ENCODE results near the gene ATAD1. TPM values are rescaled to one million over a fixed set of nuclear protein-coding genes. Genes with fewer than 3 reads are reported as not detected.
A peak's percentile ranks its signal among the peaks of the same experiment; 100 is the strongest.

ATAD1 gene
- total RNA-seq, 1 experiment from 2014 or later, result 62.0 TPM

DNA sequence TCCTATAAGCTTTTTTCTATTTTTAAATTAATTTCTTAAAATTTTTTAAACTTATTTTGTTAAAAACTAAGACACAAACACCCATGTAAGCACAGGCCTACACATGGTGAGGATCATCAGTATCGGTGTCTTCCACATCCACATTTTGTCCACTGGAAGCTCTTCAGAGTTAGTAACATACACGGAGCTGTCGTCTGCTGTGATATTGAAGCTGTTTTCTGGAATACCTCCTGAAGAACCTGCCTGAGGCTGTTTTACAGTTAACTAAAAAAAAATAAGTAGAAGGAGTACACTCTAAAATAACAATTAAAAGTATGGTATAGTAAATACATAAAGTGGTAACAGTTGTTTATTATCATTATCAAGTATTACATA lies 27.6 kb upstream of the ATAD1 start:
- ChIA-PET POLR2A (interaction anchor here (0.5 to 0.6 kb wide), 4 partner anchors 184 to 1142 kb away, joined by 3 to 9 read pairs (median 4); no protein-coding TSS in a partner anchor), CTCF (no interaction called here)
- peak; percentile 57 for ATAC-seq
- Histone ChIP-seq H3K4me1 (ENCODE audit: control insufficient read depth, insufficient read depth, low read length) (peaks cover 28% of the 10 kb centered on the region), H3K36me3 (ENCODE audit: control insufficient read depth, insufficient read depth, low read length) (no peaks in the 10 kb centered on the region), H3K27ac (ENCODE audit: low read length) (peak overlapping the region; percentile 72), H3K9me3 (ENCODE audit: control insufficient read depth, insufficient read depth, low read depth, low read length) (no peaks in the 10 kb centered on the region), H3K4me3 (ENCODE audit: low read depth in 2 of 2, low read length in 2 of 2) (0 out of 4 replicates have a peak overlapping the region, but pooled peaks of 1 of the 2 experiments have one; percentile 1), H3K27me3 (ENCODE audit: control insufficient read depth, insufficient read depth, low read length) (no peaks in the 10 kb centered on the region)
- in situ Hi-C loops (cut with HindIII; ENCODE audit: low pct_unique_long_range_greater_than_20kb, low sequenced_read_pairs) (no loop called here), intact Hi-C loops (cut with micrococcal nuclease; ENCODE audit: unreplicated experiment) (no loop called here)
- TF ChIP-seq, protein P1, sequence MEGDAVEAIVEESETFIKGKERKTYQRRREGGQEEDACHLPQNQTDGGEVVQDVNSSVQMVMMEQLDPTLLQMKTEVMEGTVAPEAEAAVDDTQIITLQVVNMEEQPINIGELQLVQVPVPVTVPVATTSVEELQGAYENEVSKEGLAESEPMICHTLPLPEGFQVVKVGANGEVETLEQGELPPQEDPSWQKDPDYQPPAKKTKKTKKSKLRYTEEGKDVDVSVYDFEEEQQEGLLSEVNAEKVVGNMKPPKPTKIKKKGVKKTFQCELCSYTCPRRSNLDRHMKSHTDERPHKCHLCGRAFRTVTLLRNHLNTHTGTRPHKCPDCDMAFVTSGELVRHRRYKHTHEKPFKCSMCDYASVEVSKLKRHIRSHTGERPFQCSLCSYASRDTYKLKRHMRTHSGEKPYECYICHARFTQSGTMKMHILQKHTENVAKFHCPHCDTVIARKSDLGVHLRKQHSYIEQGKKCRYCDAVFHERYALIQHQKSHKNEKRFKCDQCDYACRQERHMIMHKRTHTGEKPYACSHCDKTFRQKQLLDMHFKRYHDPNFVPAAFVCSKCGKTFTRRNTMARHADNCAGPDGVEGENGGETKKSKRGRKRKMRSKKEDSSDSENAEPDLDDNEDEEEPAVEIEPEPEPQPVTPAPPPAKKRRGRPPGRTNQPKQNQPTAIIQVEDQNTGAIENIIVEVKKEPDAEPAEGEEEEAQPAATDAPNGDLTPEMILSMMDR (IDR thresholded peaks at IDR 0.05), result no peak
- no peak for TF ChIP-seq TCF7L2 (IDR thresholded peaks at IDR 0.05; ENCODE audit: low read depth, low read length)
- TF ChIP-seq POLR2AphosphoS5 (IDR thresholded peaks at IDR 0.05; ENCODE audit: low read depth, low read length), result no peak
- TF ChIP-seq, protein P2, sequence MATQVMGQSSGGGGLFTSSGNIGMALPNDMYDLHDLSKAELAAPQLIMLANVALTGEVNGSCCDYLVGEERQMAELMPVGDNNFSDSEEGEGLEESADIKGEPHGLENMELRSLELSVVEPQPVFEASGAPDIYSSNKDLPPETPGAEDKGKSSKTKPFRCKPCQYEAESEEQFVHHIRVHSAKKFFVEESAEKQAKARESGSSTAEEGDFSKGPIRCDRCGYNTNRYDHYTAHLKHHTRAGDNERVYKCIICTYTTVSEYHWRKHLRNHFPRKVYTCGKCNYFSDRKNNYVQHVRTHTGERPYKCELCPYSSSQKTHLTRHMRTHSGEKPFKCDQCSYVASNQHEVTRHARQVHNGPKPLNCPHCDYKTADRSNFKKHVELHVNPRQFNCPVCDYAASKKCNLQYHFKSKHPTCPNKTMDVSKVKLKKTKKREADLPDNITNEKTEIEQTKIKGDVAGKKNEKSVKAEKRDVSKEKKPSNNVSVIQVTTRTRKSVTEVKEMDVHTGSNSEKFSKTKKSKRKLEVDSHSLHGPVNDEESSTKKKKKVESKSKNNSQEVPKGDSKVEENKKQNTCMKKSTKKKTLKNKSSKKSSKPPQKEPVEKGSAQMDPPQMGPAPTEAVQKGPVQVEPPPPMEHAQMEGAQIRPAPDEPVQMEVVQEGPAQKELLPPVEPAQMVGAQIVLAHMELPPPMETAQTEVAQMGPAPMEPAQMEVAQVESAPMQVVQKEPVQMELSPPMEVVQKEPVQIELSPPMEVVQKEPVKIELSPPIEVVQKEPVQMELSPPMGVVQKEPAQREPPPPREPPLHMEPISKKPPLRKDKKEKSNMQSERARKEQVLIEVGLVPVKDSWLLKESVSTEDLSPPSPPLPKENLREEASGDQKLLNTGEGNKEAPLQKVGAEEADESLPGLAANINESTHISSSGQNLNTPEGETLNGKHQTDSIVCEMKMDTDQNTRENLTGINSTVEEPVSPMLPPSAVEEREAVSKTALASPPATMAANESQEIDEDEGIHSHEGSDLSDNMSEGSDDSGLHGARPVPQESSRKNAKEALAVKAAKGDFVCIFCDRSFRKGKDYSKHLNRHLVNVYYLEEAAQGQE (IDR thresholded peaks at IDR 0.05; ENCODE audit: insufficient read depth in 1 of 2, low read depth in 2 of 2, low read length in 1 of 2), result no peak
- TF ChIP-seq SIN3A (IDR thresholded peaks at IDR 0.05; ENCODE audit: borderline replicate concordance, insufficient read depth, low read depth, low read length), result no peak
- no TSS peak for BruUV-seq (replicated peaks)
- no peak for DNase-seq (ENCODE audit: low read depth, low spot score)

DNA sequence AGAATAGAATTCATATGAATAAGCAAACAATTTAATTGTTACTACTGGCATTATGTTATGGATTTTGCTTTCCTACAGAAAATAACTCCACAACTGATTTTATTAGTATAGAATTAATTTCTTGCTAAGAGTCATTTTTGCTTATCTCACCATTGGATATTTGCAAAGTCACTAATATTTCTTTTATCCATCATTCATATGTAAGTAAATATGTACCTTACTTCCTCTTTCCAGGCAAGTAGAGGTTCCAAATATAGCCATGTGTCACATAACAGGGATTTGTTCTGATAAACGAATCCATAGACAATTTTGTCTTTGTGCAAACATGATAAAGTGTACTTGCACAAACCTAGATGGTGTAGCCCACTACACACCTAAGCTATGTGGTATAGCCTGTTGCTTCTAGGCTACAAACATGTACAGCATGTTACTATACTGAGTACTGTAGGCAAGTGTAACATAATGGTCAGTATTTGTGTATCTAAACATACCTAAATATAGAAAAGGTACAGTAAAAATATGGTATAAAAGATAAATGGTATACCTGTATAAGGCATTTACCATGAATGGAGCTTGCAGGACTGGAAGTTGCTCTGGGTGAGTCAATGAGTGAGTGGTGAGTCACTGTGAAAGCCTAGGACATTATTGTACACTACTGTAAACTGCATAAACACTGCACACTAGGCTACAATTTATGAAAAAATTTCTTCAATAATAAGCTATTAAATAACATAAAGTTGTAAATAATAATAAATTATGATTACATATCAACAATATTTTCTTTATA lies 27.0 kb upstream of the ATAD1 start:
- POLR2A ChIA-PET, result interaction anchor here (0.5 to 0.6 kb wide), 4 partner anchors 183 to 1143 kb away, joined by 3 to 9 read pairs (median 4); no protein-coding TSS in a partner anchor
- Histone ChIP-seq H3K27me3 (ENCODE audit: control insufficient read depth, insufficient read depth, low read length) (no peaks in the 10 kb centered on the region), H3K9me3 (ENCODE audit: control insufficient read depth, insufficient read depth, low read depth, low read length) (no peaks in the 10 kb centered on the region), H3K4me3 (ENCODE audit: low read depth in 2 of 2, low read length in 2 of 2) (no peak overlapping the region), H3K4me1 (ENCODE audit: control insufficient read depth, insufficient read depth, low read length) (peaks cover 25% of the 10 kb centered on the region), H3K27ac (ENCODE audit: low read length) (peak overlapping the region; percentile 72), H3K36me3 (ENCODE audit: control insufficient read depth, insufficient read depth, low read length) (no peaks in the 10 kb centered on the region)
- in situ Hi-C loops (cut with HindIII; ENCODE audit: low pct_unique_long_range_greater_than_20kb, low sequenced_read_pairs), result no loop called here
- DNase-seq (ENCODE audit: low read depth, low spot score) (peak; percentile 72), ATAC-seq (peak; percentile 71)
- CTCF ChIA-PET, result no interaction called here
- intact Hi-C loops (cut with micrococcal nuclease; ENCODE audit: unreplicated experiment), result no loop called here
- BruUV-seq (replicated peaks), result no TSS peak
- TF ChIP-seq, protein P1 (IDR thresholded peaks at IDR 0.05), result no peak

All from Panc1 (cell line).